SU-DHL-6 (cell line): Measurements from ENCODE around the gene S1PR2.

ENCODE experiments used
- H2AFZ ChIP-seq: fragments of 200-600 bp; sonication (generic); 2 replicates; pipeline ENCODE4 v1.6.1; 2014; ENCODE audit warnings: low read depth, mild to moderate bottlenecking, moderate library complexity, mixed read lengths, antibody characterized with exemption, low read length; ENCODE audit not compliant: severe bottlenecking
- H3F3A ChIP-seq: fragments of 200-600 bp; shearing (Covaris generic); 2 replicates; pipeline ENCODE4 v1.6.0; 2016; ENCODE audit warnings: antibody characterized with exemption, mild to moderate bottlenecking; ENCODE audit not compliant: insufficient read depth
- H3K27ac ChIP-seq: fragments of 200-600 bp; sonication (generic); 2 replicates; pipeline ENCODE4 v1.5.1; 2016; ENCODE audit warnings: low read depth, mild to moderate bottlenecking, low read length, moderate library complexity, mixed read lengths
- H3K27me3 ChIP-seq: fragments of 200-600 bp; sonication (generic), shearing (Covaris generic); 2 replicates; pipeline ENCODE4 v1.6.0; 2014; ENCODE audit warnings: mild to moderate bottlenecking, low read length
- H3K36me3 ChIP-seq: fragments of 200-600 bp; sonication (generic); 2 replicates; pipeline ENCODE4 v1.6.1; 2014; ENCODE audit warnings: mild to moderate bottlenecking, low read length, mixed read lengths
- H3K4me2 ChIP-seq: fragments of 300-600, 200-600 bp; shearing (Covaris generic), sonication (generic); 2 replicates; pipeline ENCODE4 v1.6.0; 2014; ENCODE audit warnings: low read length, low read depth, mild to moderate bottlenecking; ENCODE audit not compliant: poor library complexity, severe bottlenecking
- H3K4me3 ChIP-seq: fragments of 200-600 bp; sonication (generic); 2 replicates; pipeline ENCODE4 v1.5.1; 2014; ENCODE audit warnings: antibody characterized with exemption, low read length, mild to moderate bottlenecking, mixed read lengths; ENCODE audit not compliant: insufficient read depth, poor library complexity, severe bottlenecking
- H3K79me2 ChIP-seq: fragments of 200-600 bp; sonication (generic); 2 replicates; pipeline ENCODE4 v1.6.1; 2014; ENCODE audit warnings: mild to moderate bottlenecking, low read length, moderate library complexity; ENCODE audit not compliant: insufficient read depth
- H3K9ac ChIP-seq: fragments of 200-600 bp; sonication (generic); 2 replicates; pipeline ENCODE4 v1.7.0; 2014; ENCODE audit warnings: mild to moderate bottlenecking, low read length
- H3K9me2 ChIP-seq: fragments of 200-600 bp; sonication (generic); replicated peaks from 2 replicates; pipeline ENCODE4 v1.6.1; 2014; ENCODE audit warnings: low read length; ENCODE audit not compliant: insufficient read depth
- H3K9me3 ChIP-seq: fragments of 200-600 bp; sonication (generic); 2 replicates; pipeline ENCODE4 v1.6.1; 2014; ENCODE audit warnings: low read length, mixed read lengths; ENCODE audit not compliant: insufficient read depth
- H4K20me1 ChIP-seq: fragments of 200-600 bp; sonication (generic); 2 replicates; pipeline ENCODE4 v1.6.1; 2014; ENCODE audit warnings: low read depth, mild to moderate bottlenecking, antibody characterized with exemption, low read length, moderate library complexity, mixed read lengths
- CTCF ChIP-seq: fragments of 200-600 bp; sonication (generic); IDR thresholded peaks from one replicate; pipeline ENCODE4 v1.5.1; 2017; ENCODE audit warnings: antibody characterized with exemption, mild to moderate bottlenecking, low read length, moderate library complexity; ENCODE audit not compliant: insufficient read depth, poor library complexity, severe bottlenecking
- EZH2phosphoT487 ChIP-seq: fragments of 200-600 bp; sonication (generic), shearing (Covaris generic); conservative IDR thresholded peaks from 2 replicates; pipeline ENCODE4 v1.6.1; 2018; ENCODE audit warnings: mild to moderate bottlenecking, antibody characterized with exemption, low read length, moderate library complexity, mixed read lengths

Gene S1PR2

GRCh38 chr19:10260141-10260584 is 29.0 kb upstream of the S1PR2 start:
- no peak overlapping the region for H3K27ac ChIP-seq
- H3K36me3 ChIP-seq: no peaks in the 10 kb centered on the region
- no peaks in the 10 kb centered on the region for H3K9me2 ChIP-seq
- no peaks in the 10 kb centered on the region for H4K20me1 ChIP-seq
- no peak overlapping the region for H3K4me2 ChIP-seq
- no peaks in the 10 kb centered on the region for H3K9me3 ChIP-seq
- TF ChIP-seq EZH2phosphoT487 (no peak), CTCF (no peak)
- H3F3A ChIP-seq: 0 out of 2 replicates have a peak, but pooled peaks cover 3% of the 10 kb centered on the region
- no peak overlapping the region for H3K4me3 ChIP-seq
- H2AFZ ChIP-seq: no peak overlapping the region
- H3K27me3 ChIP-seq: no peaks in the 10 kb centered on the region
- H3K79me2 ChIP-seq: no peaks in the 10 kb centered on the region
- no peak overlapping the region for H3K9ac ChIP-seq

DNA sequence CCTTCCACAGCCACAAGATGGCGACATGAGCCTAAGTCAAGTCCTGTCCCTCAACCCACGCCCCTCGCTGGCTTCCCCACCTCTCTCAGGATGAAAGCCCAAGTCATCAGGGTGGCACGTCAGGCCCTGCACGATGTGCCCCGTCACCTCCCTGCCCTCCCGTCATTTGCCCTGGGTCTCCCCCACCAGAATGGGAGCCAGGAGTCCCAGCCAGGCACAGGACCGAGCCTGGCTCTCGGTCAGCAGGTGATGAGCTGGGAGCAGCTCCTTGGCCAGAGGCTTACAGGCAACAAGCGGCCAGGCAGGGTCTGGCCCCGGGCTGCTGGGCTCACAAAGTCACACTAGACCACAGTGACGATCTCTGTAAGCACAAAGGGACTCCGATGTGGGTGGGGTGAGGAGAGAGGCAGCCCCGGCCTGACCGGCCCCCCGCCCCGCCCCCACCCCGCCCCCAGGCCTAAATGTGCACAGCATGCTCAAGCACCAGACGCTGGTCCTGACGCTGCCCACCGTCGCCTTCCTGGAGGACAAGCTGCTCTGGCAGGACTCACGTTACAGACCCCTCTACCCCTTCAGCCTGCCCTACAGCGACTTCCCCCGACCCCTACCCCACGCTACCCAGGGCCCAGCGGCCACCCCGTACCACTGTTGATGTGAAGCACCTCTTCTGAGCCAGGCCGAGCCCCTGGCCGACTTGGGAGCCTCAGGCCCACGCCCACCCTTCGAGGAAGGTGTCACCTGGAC is 28.2 kb upstream of the S1PR2 start:
- no peak overlapping the region for H3K9ac ChIP-seq
- 0 out of 2 replicates have a peak, but pooled peaks cover 3% of the 10 kb centered on the region for H3F3A ChIP-seq
- peaks cover 2% of the 10 kb centered on the region; the same call in 1 of the 2 replicates for H3K79me2 ChIP-seq
- H3K4me2 ChIP-seq: no peak overlapping the region
- H3K27me3 ChIP-seq: no peaks in the 10 kb centered on the region
- H3K27ac ChIP-seq: no peak overlapping the region
- H3K36me3 ChIP-seq: no peaks in the 10 kb centered on the region
- H4K20me1 ChIP-seq: no peaks in the 10 kb centered on the region
- H3K4me3 ChIP-seq: no peak overlapping the region
- H2AFZ ChIP-seq: no peak overlapping the region
- TF ChIP-seq CTCF (peak; percentile 67), EZH2phosphoT487 (no peak)
- no peaks in the 10 kb centered on the region for H3K9me3 ChIP-seq
- H3K9me2 ChIP-seq: no peaks in the 10 kb centered on the region

- Histone ChIP-seq H3K9ac (no peak overlapping the region), H4K20me1 (no peaks in the 10 kb centered on the region), H3K79me2 (peaks cover 13% of the 10 kb centered on the region), H3K36me3 (0 out of 2 replicates have a peak, but pooled peaks cover 3% of the 10 kb centered on the region), H3K27ac (no peak overlapping the region), H2AFZ (no peak overlapping the region), H3F3A (0 out of 2 replicates have a peak, but pooled peaks cover 3% of the 10 kb centered on the region), H3K9me3 (no peaks in the 10 kb centered on the region), H3K4me3 (no peak overlapping the region), H3K4me2 (no peak overlapping the region), H3K9me2 (no peaks in the 10 kb centered on the region), H3K27me3 (no peaks in the 10 kb centered on the region)
- TF ChIP-seq EZH2phosphoT487: no peak
- no peak for TF ChIP-seq CTCF
Measured at GRCh38 chr19:10258080-10258710, 27.1 kb upstream of the S1PR2 start.
